ENCODE measurements around the gene ESR1. TPM values are rescaled to one million over a fixed set of nuclear protein-coding genes. Genes with fewer than 3 reads are reported as not detected.

Gene ESR1
- total RNA-seq, 1 experiment from 2014 or later = not detected

- Histone ChIP-seq H4K8ac (replicated peaks; ENCODE audit: insufficient read length, low read depth, low read length) (no peak overlapping the region), H3K23ac (ENCODE audit: insufficient read length, low read depth, low read length) (no peak overlapping the region), H3K9me3 (ENCODE audit: control insufficient read depth, low read depth, low read length) (no peaks in the 10 kb centered on the region), H4K91ac (ENCODE audit: insufficient read length, low read depth, low read length) (no peak overlapping the region), H3K4ac (ENCODE audit: low read depth, low read length) (no peak overlapping the region), H2AFZ (ENCODE audit: low read length) (no peak overlapping the region), H3K9ac (ENCODE audit: extremely low read depth, insufficient read length, low read length) (no peak overlapping the region), H2BK120ac (ENCODE audit: low read depth, low read length, poor library complexity, severe bottlenecking) (no peak overlapping the region), H2AK5ac (ENCODE audit: insufficient read length, low read length) (no peak overlapping the region), H4K20me1 (ENCODE audit: control insufficient read depth, insufficient read depth, insufficient read length) (no peaks in the 10 kb centered on the region), H3K27me3 (ENCODE audit: insufficient read depth, low read length) (no peaks in the 10 kb centered on the region), H3K4me1 (ENCODE audit: insufficient read depth, low read length) (no peaks in the 10 kb centered on the region), H3K79me2 (ENCODE audit: insufficient read depth, low read length) (no peaks in the 10 kb centered on the region), H4K5ac (ENCODE audit: insufficient read length, low read depth, low read length) (no peak overlapping the region), H3K27ac (ENCODE audit: insufficient read length, low read depth, low read length) (no peak overlapping the region), H2BK5ac (ENCODE audit: insufficient read length, low read length) (no peak overlapping the region), H3K4me2 (ENCODE audit: insufficient read depth, insufficient read length, low read length) (no peak overlapping the region), H3K79me1 (ENCODE audit: insufficient read depth, low read depth, low read length, poor library complexity, severe bottlenecking) (no peaks in the 10 kb centered on the region), H3K56ac (ENCODE audit: insufficient read length, low read depth, low read length) (no peak overlapping the region), H3T11ph (ENCODE audit: low read length) (no peak overlapping the region), H3K18ac (ENCODE audit: insufficient read length, low read depth, low read length) (no peak overlapping the region), H2BK20ac (ENCODE audit: low read depth, low read length, poor library complexity, severe bottlenecking) (no peak overlapping the region), H3K23me2 (ENCODE audit: insufficient read length, low read depth, low read length, poor library complexity, severe bottlenecking) (peaks cover 4% of the 10 kb centered on the region), H2BK15ac (ENCODE audit: low read depth, low read length) (no peak overlapping the region), H3K14ac (ENCODE audit: insufficient read depth, low read length) (no peak overlapping the region), H2BK12ac (ENCODE audit: insufficient read length, low read depth, low read length) (no peak overlapping the region)
- TF ChIP-seq CTCF (conservative IDR thresholded peaks at IDR 0.05) = peak; percentile 32; the same call in 2 of the 3 replicates
- Mint-ChIP-seq H3K4me1 (peaks cover 8 to 9% of the 10 kb centered on the region in 2 experiments; a peak in 3 of 4 replicates), H3K4me3 (no peak overlapping the region), H3K27ac (no peak overlapping the region), H3K27me3 (ENCODE audit: low read depth) (no peaks in the 10 kb centered on the region), H3K36me3 (ENCODE audit: insufficient read depth in 1 of 3, low read depth in 3 of 3) (no peaks in the 10 kb centered on the region), H3K9me3 (no peaks in the 10 kb centered on the region)
- WGBS (ENCODE audit: extremely low coverage, insufficient read length, low lambda C conversion rate) = no CpG with 5 or more reads among the region's 5 CpGs
- no peak for DNase-seq
Measured at GRCh38 chr6:152118678-152119077, 311.2 kb downstream of the ESR1 start.
